Stimulated activated memory B cell treated with anti-CD40 and anti-IgM and Interleukin-4, amounts not matched to agents 10 μg/mL and 1 μg/mL and 100 μg/mL, for 72 hours (primary cell): ENCODE data around the gene CBY2.

Experiments used
- ATAC-seq: fragments of 150-1000 bp; cut with Tn5 transposase; 2 replicates; pipeline ENCODE4 v1.10.0; 2021
- H3K27ac Mint-ChIP-seq: one replicate; pipeline ENCODE4 v1.8.0; 2022; ENCODE audit warnings: mild to moderate bottlenecking, mixed read lengths
- H3K27me3 Mint-ChIP-seq: one replicate; pipeline ENCODE4 v1.8.0; 2022; ENCODE audit warnings: mixed read lengths
- H3K36me3 Mint-ChIP-seq: one replicate; pipeline ENCODE4 v1.8.0; 2022; ENCODE audit warnings: mixed read lengths
- H3K4me1 Mint-ChIP-seq: one replicate; pipeline ENCODE4 v1.8.0; 2022; ENCODE audit warnings: mixed read lengths
- H3K4me3 Mint-ChIP-seq: one replicate; pipeline ENCODE4 v1.8.0; 2022; ENCODE audit warnings: mild to moderate bottlenecking, moderate library complexity, mixed read lengths
- H3K9me3 Mint-ChIP-seq: one replicate; pipeline ENCODE4 v1.8.0; 2022; ENCODE audit warnings: mixed read lengths

Gene CBY2

GRCh38 chr13:45690636-45691035 is 11.5 kb upstream of the CBY2 start:
- Mint-ChIP-seq H3K4me1 (peaks cover 9% of the 10 kb centered on the region), H3K36me3 (no peaks in the 10 kb centered on the region), H3K27me3 (no peaks in the 10 kb centered on the region), H3K9me3 (peaks cover 2% of the 10 kb centered on the region), H3K4me3 (no peak overlapping the region), H3K27ac (no peak overlapping the region)
- no peak for ATAC-seq

GRCh38 chr13:45691251-45691650 is 10.9 kb upstream of the CBY2 start:
- Mint-ChIP-seq H3K4me1 (peaks cover 9% of the 10 kb centered on the region), H3K27me3 (no peaks in the 10 kb centered on the region), H3K9me3 (peaks cover 2% of the 10 kb centered on the region), H3K4me3 (no peak overlapping the region), H3K36me3 (no peaks in the 10 kb centered on the region), H3K27ac (no peak overlapping the region)
- ATAC-seq = no peak

- Mint-ChIP-seq H3K9me3 (peaks cover 2% of the 10 kb centered on the region), H3K36me3 (no peaks in the 10 kb centered on the region)
These were observed 10.5 kb upstream of the CBY2 start for GRCh38 chr13:45691667-45692066.

GRCh38 chr13:45695198-45695730 is 6.9 kb upstream of the CBY2 start:
- Mint-ChIP-seq H3K27ac (no peak overlapping the region), H3K4me1 (peaks cover 9% of the 10 kb centered on the region), H3K4me3 (no peak overlapping the region), H3K9me3 (peaks cover 2% of the 10 kb centered on the region), H3K27me3 (no peaks in the 10 kb centered on the region), H3K36me3 (no peaks in the 10 kb centered on the region)
- ATAC-seq = peak; percentile 57

More at GRCh38 chr13:45691667-45692066, 10.5 kb upstream of the CBY2 start:
- Mint-ChIP-seq H3K27me3 (no peaks in the 10 kb centered on the region), H3K4me1 (peaks cover 9% of the 10 kb centered on the region), H3K27ac (no peak overlapping the region), H3K4me3 (no peak overlapping the region)
- ATAC-seq = no peak

- Mint-ChIP-seq H3K27ac (no peak overlapping the region), H3K4me1 (peaks cover 9% of the 10 kb centered on the region), H3K4me3 (no peak overlapping the region), H3K27me3 (no peaks in the 10 kb centered on the region), H3K9me3 (peaks cover 2% of the 10 kb centered on the region), H3K36me3 (no peaks in the 10 kb centered on the region)
- no peak for ATAC-seq
These were observed 5.4 kb upstream of the CBY2 start for GRCh38 chr13:45696610-45697226.

GRCh38 chr13:45700971-45701900 is 884 bp upstream of the CBY2 start:
- no peaks in the 10 kb centered on the region for H3K9me3 Mint-ChIP-seq
- no peaks in the 10 kb centered on the region for H3K36me3 Mint-ChIP-seq
- ATAC-seq = no peak
- H3K27ac Mint-ChIP-seq = no peak overlapping the region
- no peak overlapping the region for H3K4me3 Mint-ChIP-seq
- H3K27me3 Mint-ChIP-seq = peaks cover 8% of the 10 kb centered on the region
- H3K4me1 Mint-ChIP-seq = peaks cover 5% of the 10 kb centered on the region

- Mint-ChIP-seq H3K4me1 (peaks cover 6% of the 10 kb centered on the region), H3K9me3 (no peaks in the 10 kb centered on the region), H3K27ac (no peak overlapping the region), H3K36me3 (no peaks in the 10 kb centered on the region), H3K4me3 (no peak overlapping the region), H3K27me3 (peaks cover 8% of the 10 kb centered on the region)
- no peak for ATAC-seq
These were observed 810 bp downstream of the CBY2 start for GRCh38 chr13:45702869-45703391.

- Mint-ChIP-seq H3K9me3 (no peaks in the 10 kb centered on the region), H3K27me3 (peaks cover 8% of the 10 kb centered on the region), H3K4me3 (no peak overlapping the region), H3K27ac (no peak overlapping the region), H3K36me3 (no peaks in the 10 kb centered on the region), H3K4me1 (peaks cover 6% of the 10 kb centered on the region)
- no peak for ATAC-seq
These were observed 2.2 kb downstream of the CBY2 start for GRCh38 chr13:45704211-45704739.

GRCh38 chr13:45704854-45705695 is 3.0 kb downstream of the CBY2 start:
- Mint-ChIP-seq H3K4me3 (no peak overlapping the region), H3K4me1 (peaks cover 6% of the 10 kb centered on the region)

GRCh38 chr13:45705918-45706317 is 3.8 kb downstream of the CBY2 start:
- peaks cover 6% of the 10 kb centered on the region for H3K4me1 Mint-ChIP-seq
- no peak overlapping the region for H3K27ac Mint-ChIP-seq
- H3K9me3 Mint-ChIP-seq = no peaks in the 10 kb centered on the region
- H3K4me3 Mint-ChIP-seq = no peak overlapping the region
- H3K36me3 Mint-ChIP-seq = no peaks in the 10 kb centered on the region
- ATAC-seq = no peak
- H3K27me3 Mint-ChIP-seq = peaks cover 8% of the 10 kb centered on the region

More at GRCh38 chr13:45704854-45705695, 3.0 kb downstream of the CBY2 start:
- Mint-ChIP-seq H3K36me3 (no peaks in the 10 kb centered on the region), H3K27ac (no peak overlapping the region), H3K9me3 (no peaks in the 10 kb centered on the region), H3K27me3 (peaks cover 8% of the 10 kb centered on the region)
- no peak for ATAC-seq

- Mint-ChIP-seq H3K4me3 (no peak overlapping the region), H3K27ac (no peak overlapping the region), H3K4me1 (peaks cover 6% of the 10 kb centered on the region), H3K27me3 (peaks cover 8% of the 10 kb centered on the region), H3K9me3 (no peaks in the 10 kb centered on the region), H3K36me3 (no peaks in the 10 kb centered on the region)
- ATAC-seq = no peak
These were observed 5.5 kb downstream of the CBY2 start for GRCh38 chr13:45707516-45708100.

GRCh38 chr13:45711951-45712350 is 9.8 kb downstream of the CBY2 start:
- no peaks in the 10 kb centered on the region for H3K27me3 Mint-ChIP-seq
- no peak for ATAC-seq
- no peaks in the 10 kb centered on the region for H3K36me3 Mint-ChIP-seq
- H3K27ac Mint-ChIP-seq = no peak overlapping the region
- no peaks in the 10 kb centered on the region for H3K4me1 Mint-ChIP-seq
- H3K9me3 Mint-ChIP-seq = no peaks in the 10 kb centered on the region
- H3K4me3 Mint-ChIP-seq = no peak overlapping the region

- no peaks in the 10 kb centered on the region for H3K36me3 Mint-ChIP-seq
- no peaks in the 10 kb centered on the region for H3K27me3 Mint-ChIP-seq
- H3K4me3 Mint-ChIP-seq = no peak overlapping the region
- no peak for ATAC-seq
- H3K27ac Mint-ChIP-seq = no peak overlapping the region
- H3K4me1 Mint-ChIP-seq = no peaks in the 10 kb centered on the region
- no peaks in the 10 kb centered on the region for H3K9me3 Mint-ChIP-seq
These were observed 11.1 kb downstream of the CBY2 start for GRCh38 chr13:45713106-45713690.

- peak; percentile 38 for ATAC-seq
- Mint-ChIP-seq H3K36me3 (no peaks in the 10 kb centered on the region), H3K27ac (no peak overlapping the region), H3K9me3 (no peaks in the 10 kb centered on the region), H3K4me3 (no peak overlapping the region), H3K27me3 (no peaks in the 10 kb centered on the region), H3K4me1 (no peaks in the 10 kb centered on the region)
These were observed 11.6 kb downstream of the CBY2 start for GRCh38 chr13:45713721-45714120.
